ENCODE results near the gene GRID1.
"Not testable (repeated sequence)": the region's sequence is repeated elsewhere in the genome, so short reads cannot be mapped to it uniquely, and the experiment has no call there.

Gene GRID1

GRCh38 chr10:86123304-86123703 lies 243.3 kb downstream of the GRID1 start:
- no peak for DNase-seq

- no peak for DNase-seq
These were observed 243.9 kb downstream of the GRID1 start for GRCh38 chr10:86122646-86123045.

GRCh38 chr10:86121200-86121599 lies 245.4 kb downstream of the GRID1 start:
- DNase-seq: no peak

- no peak for DNase-seq
These were observed 249.5 kb downstream of the GRID1 start for GRCh38 chr10:86117051-86117450.

- DNase-seq: no peak
These were observed 252.6 kb downstream of the GRID1 start for GRCh38 chr10:86113983-86114382.

GRCh38 chr10:86113501-86113900 lies 253.1 kb downstream of the GRID1 start:
- no peak for DNase-seq

- no peak for DNase-seq
These were observed 253.6 kb downstream of the GRID1 start for GRCh38 chr10:86113044-86113443.

- no peak for DNase-seq
These were observed 254.6 kb downstream of the GRID1 start for GRCh38 chr10:86111902-86112545.

- DNase-seq: no peak
These were observed 256.3 kb downstream of the GRID1 start for GRCh38 chr10:86110156-86110786.

- DNase-seq: no peak
These were observed 257.2 kb downstream of the GRID1 start for GRCh38 chr10:86109421-86109820.

- DNase-seq: no peak
These were observed 257.9 kb downstream of the GRID1 start for GRCh38 chr10:86108696-86109095.

GRCh38 chr10:86107611-86108310 lies 258.8 kb downstream of the GRID1 start:
- DNase-seq: not testable (repeated sequence)

GRCh38 chr10:86107131-86107530 lies 259.5 kb downstream of the GRID1 start:
- no peak for DNase-seq

- no peak for DNase-seq
These were observed 260.0 kb downstream of the GRID1 start for GRCh38 chr10:86106616-86107015.

- DNase-seq: no peak
These were observed 261.0 kb downstream of the GRID1 start for GRCh38 chr10:86105640-86106039.

- DNase-seq: no peak
These were observed 261.4 kb downstream of the GRID1 start for GRCh38 chr10:86105181-86105580.

GRCh38 chr10:86104611-86105145 lies 261.9 kb downstream of the GRID1 start:
- no peak for DNase-seq

GRCh38 chr10:86104156-86104555 lies 262.4 kb downstream of the GRID1 start:
- DNase-seq: no peak

- no peak for DNase-seq
These were observed 263.0 kb downstream of the GRID1 start for GRCh38 chr10:86103391-86104101.

GRCh38 chr10:86102451-86102850 lies 264.1 kb downstream of the GRID1 start:
- no peak for DNase-seq

GRCh38 chr10:86102031-86102430 lies 264.6 kb downstream of the GRID1 start:
- no peak for DNase-seq

- peak; percentile 6 for DNase-seq
These were observed 266.0 kb downstream of the GRID1 start for GRCh38 chr10:86100581-86101061.

All from kidney glomerular epithelial cell (primary cell).